Neuronal stem cell (in vitro differentiated cells): ENCODE measurements around the gene HOXA6.

Source experiments
- DNase-seq: peaks from one replicate; pipeline ENCODE4 v3.0.0-alpha.2; 2013; ENCODE audit warnings: low spot score
- H2AFZ ChIP-seq: one replicate; pipeline ENCODE4 v1.6.1; 2013; ENCODE audit warnings: mild to moderate bottlenecking, low read length, inconsistent platforms
- H2AK5ac ChIP-seq: 2 replicates; pipeline ENCODE4 v1.6.1; 2013; ENCODE audit warnings: low read depth, mild to moderate bottlenecking, inconsistent platforms, low read length, moderate library complexity, mixed read lengths
- H2BK120ac ChIP-seq: 2 replicates; pipeline ENCODE4 v1.6.1; 2013; ENCODE audit warnings: low read depth, mild to moderate bottlenecking, inconsistent platforms, low read length, moderate library complexity, mixed read lengths
- H2BK12ac ChIP-seq: one replicate; pipeline ENCODE4 v1.6.1; 2013; ENCODE audit warnings: low read length, inconsistent platforms
- H2BK15ac ChIP-seq: 2 replicates; pipeline ENCODE4 v1.6.1; 2013; ENCODE audit warnings: mild to moderate bottlenecking, low read length, inconsistent platforms, mixed read lengths
- H2BK5ac ChIP-seq: one replicate; pipeline ENCODE4 v1.6.1; 2013; ENCODE audit warnings: inconsistent platforms, mild to moderate bottlenecking, low read length, moderate library complexity
- H3K14ac ChIP-seq: one replicate; pipeline ENCODE4 v1.6.1; 2013; ENCODE audit warnings: low read length, inconsistent platforms
- H3K18ac ChIP-seq: 2 replicates; pipeline ENCODE4 v1.6.1; 2013; ENCODE audit warnings: low read length, inconsistent platforms
- H3K23ac ChIP-seq: 2 replicates; pipeline ENCODE4 v1.6.1; 2013; ENCODE audit warnings: low read depth, mild to moderate bottlenecking, mixed read lengths, low read length, inconsistent platforms; ENCODE audit not compliant: poor library complexity
- H3K27ac ChIP-seq: replicated peaks from 3 replicates; pipeline ENCODE4 v1.5.1; 2013; ENCODE audit warnings: low read length, inconsistent platforms
- H3K27me3 ChIP-seq, 3 experiments: 2 replicates each; pipeline ENCODE4 v1.6.1; 2013; ENCODE audit warnings: low read length in 3 of 3, mild to moderate bottlenecking in 2 of 3, inconsistent platforms in 1 of 3, low read depth in 1 of 3, mixed read lengths in 1 of 3, moderate library complexity in 1 of 3; ENCODE audit not compliant: control insufficient read depth in 3 of 3, insufficient read depth in 3 of 3
- H3K36me3 ChIP-seq, 2 donors: replicated peaks in 1 of 2; 2 replicates each; pipeline ENCODE4 v1.6.1; 2013; ENCODE audit warnings: low read length in 2 of 2; ENCODE audit not compliant: control insufficient read depth in 2 of 2, insufficient read depth in 2 of 2
- H3K4ac ChIP-seq: 2 replicates; pipeline ENCODE4 v1.6.1; 2013; ENCODE audit warnings: inconsistent platforms, mild to moderate bottlenecking, low read length, moderate library complexity
- H3K4me1 ChIP-seq, 2 donors: 1 replicate in 1 of 2; 2 replicates in 1 of 2; pipeline ENCODE4 v1.6.1; 2013; ENCODE audit warnings: low read length in 2 of 2, low read depth in 1 of 2; ENCODE audit not compliant: control insufficient read depth in 2 of 2, insufficient read depth in 1 of 2
- H3K4me2 ChIP-seq: one replicate; pipeline ENCODE4 v1.6.1; 2013; ENCODE audit warnings: mild to moderate bottlenecking, low read length, inconsistent platforms; ENCODE audit not compliant: insufficient read depth, poor library complexity, severe bottlenecking
- H3K4me3 ChIP-seq, 2 donors: 2 replicates each; pipeline ENCODE4 v1.5.1; 2013; ENCODE audit warnings: low read length in 2 of 2, mild to moderate bottlenecking in 2 of 2, inconsistent platforms in 1 of 2, moderate library complexity in 1 of 2
- H3K79me1 ChIP-seq: one replicate; pipeline ENCODE4 v1.6.1; 2013; ENCODE audit warnings: low read depth, mild to moderate bottlenecking, inconsistent platforms, low read length, moderate library complexity
- H3K9ac ChIP-seq: one replicate; pipeline ENCODE4 v1.6.1; 2013; ENCODE audit warnings: mild to moderate bottlenecking, low read depth, low read length, inconsistent platforms; ENCODE audit not compliant: poor library complexity
- H3K9me3 ChIP-seq, 2 donors: replicated peaks in 1 of 2; 2 replicates each; pipeline versions ENCODE3 to v1.6.1; 2013; ENCODE audit warnings: low read length in 2 of 2, mild to moderate bottlenecking in 2 of 2, inconsistent platforms in 1 of 2, low read depth in 1 of 2, mixed read lengths in 1 of 2, moderate library complexity in 1 of 2; ENCODE audit not compliant: control insufficient read depth in 2 of 2, insufficient read depth in 1 of 2
- H4K8ac ChIP-seq: one replicate; pipeline ENCODE4 v1.6.1; 2013; ENCODE audit warnings: low read depth, mild to moderate bottlenecking, inconsistent platforms, low read length, moderate library complexity
- H4K91ac ChIP-seq: one replicate; pipeline ENCODE4 v1.6.1; 2013; ENCODE audit warnings: low read length, low read depth, mild to moderate bottlenecking, inconsistent platforms; ENCODE audit not compliant: poor library complexity
- WGBS, 2 donors: extraction: QIAGEN DNeasy Blood & Tissue Kit; methylation state at CpG; one replicate each; pipeline ENCODE4 v1.1.7; 2013; ENCODE audit warnings: missing lambda C conversion rate in 2 of 2, mixed read lengths in 1 of 2; ENCODE audit not compliant: insufficient read length in 2 of 2, insufficient replicate concordance in 1 of 2; ENCODE audit errors: extremely low coverage in 2 of 2; 5-methylcytosine and 5-hydroxymethylcytosine counted together

The HOXA6 gene

GRCh38 chr7:27171325-27171636 is 23.7 kb upstream of the HOXA6 start:
- no peaks in the 10 kb centered on the region for H3K36me3 ChIP-seq
- H2AFZ ChIP-seq, result no peak overlapping the region
- H3K4me3 ChIP-seq, result no peak overlapping the region
- H2BK12ac ChIP-seq, result no peak overlapping the region
- H4K8ac ChIP-seq, result no peak overlapping the region
- H3K79me1 ChIP-seq, result no peaks in the 10 kb centered on the region
- H2BK15ac ChIP-seq, result no peak overlapping the region
- H3K27me3 ChIP-seq, result peaks cover 84 to 99% (median 94%) of the 10 kb centered on the region in 3 experiments
- H3K9ac ChIP-seq, result no peak overlapping the region
- H3K27ac ChIP-seq, result no peak overlapping the region
- H2AK5ac ChIP-seq, result no peak overlapping the region
- H2BK5ac ChIP-seq, result no peak overlapping the region
- no peak overlapping the region for H3K4ac ChIP-seq
- no CpG with 5 or more reads among the region's 8 CpGs for WGBS, 2 donors
- H2BK120ac ChIP-seq, result no peak overlapping the region
- peaks cover 0 to 14% of the 10 kb centered on the region in 2 donors for H3K9me3 ChIP-seq
- H3K23ac ChIP-seq, result no peak overlapping the region
- no peak overlapping the region for H3K4me2 ChIP-seq
- H3K14ac ChIP-seq, result no peak overlapping the region
- no peaks in the 10 kb centered on the region for H3K4me1 ChIP-seq
- no peak overlapping the region for H3K18ac ChIP-seq
- no peak for DNase-seq
- H4K91ac ChIP-seq, result no peak overlapping the region

- H3K4me2 ChIP-seq, result no peak overlapping the region
- no peaks in the 10 kb centered on the region for H3K4me1 ChIP-seq
- no peak overlapping the region for H3K4me3 ChIP-seq
- H3K18ac ChIP-seq, result no peak overlapping the region
- no peak overlapping the region for H4K91ac ChIP-seq
- no peak overlapping the region for H3K27ac ChIP-seq
- no peak for DNase-seq
- H2BK12ac ChIP-seq, result no peak overlapping the region
- no peak overlapping the region for H3K4ac ChIP-seq
- H3K27me3 ChIP-seq, result peaks cover 86 to 99% (median 94%) of the 10 kb centered on the region in 3 experiments
- H4K8ac ChIP-seq, result no peak overlapping the region
- H3K9ac ChIP-seq, result no peak overlapping the region
- H2AK5ac ChIP-seq, result no peak overlapping the region
- H3K79me1 ChIP-seq, result no peaks in the 10 kb centered on the region
- H2BK5ac ChIP-seq, result no peak overlapping the region
- no CpG with 5 or more reads among the region's 11 CpGs for WGBS, 2 donors
- no peaks in the 10 kb centered on the region for H3K36me3 ChIP-seq
- H3K9me3 ChIP-seq, result peaks cover 0 to 18% of the 10 kb centered on the region in 2 donors
- H2BK120ac ChIP-seq, result no peak overlapping the region
- H3K14ac ChIP-seq, result no peak overlapping the region
- no peak overlapping the region for H2AFZ ChIP-seq
- H2BK15ac ChIP-seq, result no peak overlapping the region
- H3K23ac ChIP-seq, result no peak overlapping the region
Measured at GRCh38 chr7:27170426-27171324, 23.1 kb upstream of the HOXA6 start.

DNA sequence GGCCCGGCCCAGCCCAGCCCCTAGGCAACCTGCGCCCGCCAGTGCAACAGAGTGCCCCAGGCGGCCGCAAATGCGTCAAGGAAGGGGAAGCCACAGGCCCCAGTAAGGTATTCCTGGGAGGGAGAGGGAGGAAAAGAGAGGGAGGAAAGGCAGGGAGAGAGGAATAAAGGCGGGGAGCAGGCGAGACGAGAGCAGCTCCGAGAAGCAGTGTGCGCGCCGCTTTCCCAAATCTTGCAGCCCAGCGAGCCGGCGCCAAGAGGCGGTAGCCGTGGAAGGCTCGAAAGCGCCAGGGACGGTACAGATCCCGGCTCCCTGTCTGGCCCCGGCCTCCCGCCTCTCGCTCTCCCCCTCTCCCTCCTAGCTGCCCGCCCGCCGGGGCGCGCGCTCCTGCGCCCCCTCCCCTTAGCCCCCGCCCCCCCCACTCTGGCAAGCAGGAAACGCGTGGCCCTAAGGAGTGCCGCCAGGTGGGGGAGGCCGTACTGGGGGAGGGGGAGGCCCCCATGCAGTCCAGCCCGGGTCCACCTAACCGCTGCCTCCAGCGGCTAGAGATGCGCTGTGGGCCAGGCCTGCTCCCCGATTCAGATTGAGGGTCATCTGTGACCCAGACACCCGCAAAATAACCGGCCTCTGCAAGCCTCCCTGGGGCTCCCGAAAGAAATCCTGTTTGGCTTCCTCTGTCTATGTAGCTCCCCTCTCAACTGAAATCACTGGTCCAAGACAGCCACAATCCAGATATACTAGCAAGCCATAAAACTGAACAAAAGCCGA is 22.3 kb upstream of the HOXA6 start:
- Histone ChIP-seq H3K18ac (no peak overlapping the region), H3K79me1 (no peaks in the 10 kb centered on the region), H3K23ac (no peak overlapping the region), H3K14ac (peak overlapping the region; percentile 82), H4K91ac (no peak overlapping the region), H2AFZ (peak overlapping the region; percentile 76), H3K4ac (no peak overlapping the region), H3K4me2 (peak overlapping the region; percentile 11), H3K4me1 (no peaks in the 10 kb centered on the region), H2BK5ac (no peak overlapping the region), H3K4me3 (no peak overlapping the region), H2BK12ac (no peak overlapping the region), H3K9ac (no peak overlapping the region), H3K36me3 (no peaks in the 10 kb centered on the region), H2AK5ac (no peak overlapping the region), H3K27ac (no peak overlapping the region), H3K9me3 (peaks cover 0 to 24% of the 10 kb centered on the region in 2 donors), H3K27me3 (peaks cover 87 to 99% (median 94%) of the 10 kb centered on the region in 3 experiments), H2BK15ac (no peak overlapping the region), H2BK120ac (no peak overlapping the region), H4K8ac (no peak overlapping the region)
- no peak for DNase-seq
- WGBS, 2 donors, result no CpG with 5 or more reads among the region's 46 CpGs
